SK-N-MC (cell line): ENCODE measurements around the gene ANO3.

Experiments
- EZH2 ChIP-seq: fragments of 200-600 bp; sonication (generic); IDR thresholded peaks from one replicate; pipeline ENCODE4 v1.6.1; 2017; ENCODE audit warnings: antibody characterized with exemption
- FOXP2 ChIP-seq: optimal IDR thresholded peaks from 2 replicates; pipeline ENCODE3; 2011; ENCODE audit warnings: mild to moderate bottlenecking, moderate library complexity; ENCODE audit not compliant: insufficient read depth; ENCODE audit errors: extremely low read length, control extremely low read depth
- POLR2AphosphoS5 ChIP-seq: IDR thresholded peaks from 2 replicates; pipeline ENCODE4 v1.6.1; 2012; ENCODE audit warnings: mild to moderate bottlenecking, low read depth, low read length, borderline replicate concordance

DNA sequence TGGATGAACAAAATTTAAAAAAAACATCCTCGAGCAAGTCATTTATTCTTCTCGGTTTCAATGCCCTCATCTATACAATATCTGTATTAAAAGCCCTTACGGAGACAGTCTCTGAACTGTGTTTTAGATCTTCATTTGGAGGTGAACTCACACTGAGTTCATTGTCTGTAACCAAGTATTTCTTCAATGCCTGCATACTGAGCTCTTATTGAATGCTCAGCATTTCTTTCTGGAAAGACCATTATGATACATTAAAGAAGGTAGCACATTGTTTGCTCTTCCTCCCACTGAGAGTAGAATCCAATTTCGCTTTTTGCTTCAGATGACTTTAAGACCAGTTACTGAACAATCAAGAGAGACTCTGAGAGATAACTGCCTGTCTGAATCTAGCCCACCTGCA, 1.7 kb upstream of the ANO3 start:
- TF ChIP-seq POLR2AphosphoS5 (no peak), FOXP2 (no peak), EZH2 (no peak)
